Left renal pelvis (tissue), 4 donors: ENCODE results near the gene GM2A. TPM values are rescaled to one million over a fixed set of nuclear protein-coding genes. Genes with fewer than 3 reads are reported as not detected.

Experiments used
- DNase-seq, 4 donors: peaks; one replicate each; pipeline ENCODE4 v3.0.0-alpha.2; 2013; ENCODE audit warnings: low read depth in 4 of 4, low spot score in 3 of 4
- polyA plus RNA-seq, 4 donors: library from polyadenylated mRNA; unstranded; fragments of 120-200 nt; gene quantifications; one replicate each; pipeline ENCODE4 v1.2.1, GENCODE V29; 2013; ENCODE audit not compliant: insufficient read length in 4 of 4

GM2A gene
- 10 to 100 TPM; 30.3 to 44.2 (median 31.7) TPM for polyA plus RNA-seq

GRCh38 chr5:151252762-151253604, at the start of gene GM2A:
TSS of gene GM2A (plus strand) at chr5:151253185. CDS start at chr5:151253217, 32 bp downstream.
- DNase-seq: peak; percentile 95 to 98 (median 98)

DNA sequence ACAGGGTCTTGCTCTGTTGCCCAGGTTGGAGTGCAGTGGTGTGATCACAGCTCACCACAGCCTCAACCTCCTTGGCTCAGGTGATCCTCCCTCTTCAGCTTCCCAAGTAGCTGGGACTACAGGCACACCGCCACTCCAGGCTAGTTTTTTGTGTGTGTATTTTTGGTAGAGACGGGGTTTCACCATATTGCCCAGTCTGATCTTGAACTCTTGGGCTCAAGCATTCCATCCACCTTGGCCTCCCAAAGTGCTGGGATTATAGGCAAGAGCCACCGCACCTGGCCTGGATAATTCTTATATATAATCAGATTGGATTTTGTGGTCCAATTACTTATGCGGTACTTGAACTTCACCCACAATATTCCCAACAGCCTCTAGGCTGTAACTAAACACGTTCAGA, 48.9 kb upstream of the GM2A start:
- DNase-seq: no peak

- DNase-seq: no peak
These were observed 47.6 kb upstream of the GM2A start for GRCh38 chr5:151205411-151205810.

GRCh38 chr5:151208481-151208914, 44.5 kb upstream of the GM2A start:
- DNase-seq: no peak

DNA sequence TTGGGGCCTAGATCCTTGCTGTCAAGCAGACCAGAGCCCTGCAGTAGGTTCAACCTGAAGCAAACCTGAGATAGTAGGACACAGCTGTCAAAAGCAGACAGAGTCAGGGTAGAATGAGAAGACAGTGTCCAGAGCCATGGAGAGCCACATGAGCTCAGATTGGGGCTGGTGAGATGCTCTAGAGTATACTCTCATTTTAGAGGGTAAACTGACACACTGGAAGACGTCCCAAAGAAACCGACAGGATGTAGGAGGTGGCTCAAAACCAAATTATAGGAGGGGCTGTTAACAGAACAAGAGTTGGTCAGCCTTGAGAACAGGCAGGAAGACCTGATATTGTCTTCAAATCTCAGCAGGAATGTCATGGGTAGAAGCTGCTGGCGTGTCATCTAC, 40.6 kb upstream of the GM2A start:
- DNase-seq: no peak

- no peak for DNase-seq
These were observed 39.0 kb upstream of the GM2A start for GRCh38 chr5:151213803-151214613.

- DNase-seq: no peak
These were observed 38.1 kb upstream of the GM2A start for GRCh38 chr5:151214614-151215545.

GRCh38 chr5:151215546-151215880, 37.5 kb upstream of the GM2A start:
- no peak for DNase-seq

DNA sequence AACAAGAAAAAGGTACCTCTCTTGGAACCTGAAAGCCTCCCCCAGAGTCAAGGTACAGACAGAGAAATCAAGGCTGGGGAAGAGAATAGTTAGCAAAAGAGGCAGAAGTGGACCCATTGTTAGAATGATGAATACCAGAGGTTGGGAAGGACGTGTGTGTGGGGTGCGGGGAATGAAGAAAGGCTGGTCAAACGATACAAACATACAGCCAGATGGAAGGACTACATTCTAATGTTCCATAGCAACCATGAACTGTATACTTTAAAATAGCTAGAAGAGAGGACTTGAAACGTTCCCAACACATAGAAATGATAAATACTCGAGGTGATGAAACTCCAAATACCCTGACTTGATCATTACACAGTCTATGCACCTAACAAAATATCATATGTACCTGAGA, 36.2 kb upstream of the GM2A start:
- DNase-seq: no peak

GRCh38 chr5:151218177-151218576, 34.8 kb upstream of the GM2A start:
- DNase-seq: no peak

GRCh38 chr5:151219138-151219537, 33.8 kb upstream of the GM2A start:
- no peak for DNase-seq

GRCh38 chr5:151219789-151220188, 33.2 kb upstream of the GM2A start:
- DNase-seq: no peak

- no peak for DNase-seq
These were observed 31.4 kb upstream of the GM2A start for GRCh38 chr5:151221574-151221973.

DNA sequence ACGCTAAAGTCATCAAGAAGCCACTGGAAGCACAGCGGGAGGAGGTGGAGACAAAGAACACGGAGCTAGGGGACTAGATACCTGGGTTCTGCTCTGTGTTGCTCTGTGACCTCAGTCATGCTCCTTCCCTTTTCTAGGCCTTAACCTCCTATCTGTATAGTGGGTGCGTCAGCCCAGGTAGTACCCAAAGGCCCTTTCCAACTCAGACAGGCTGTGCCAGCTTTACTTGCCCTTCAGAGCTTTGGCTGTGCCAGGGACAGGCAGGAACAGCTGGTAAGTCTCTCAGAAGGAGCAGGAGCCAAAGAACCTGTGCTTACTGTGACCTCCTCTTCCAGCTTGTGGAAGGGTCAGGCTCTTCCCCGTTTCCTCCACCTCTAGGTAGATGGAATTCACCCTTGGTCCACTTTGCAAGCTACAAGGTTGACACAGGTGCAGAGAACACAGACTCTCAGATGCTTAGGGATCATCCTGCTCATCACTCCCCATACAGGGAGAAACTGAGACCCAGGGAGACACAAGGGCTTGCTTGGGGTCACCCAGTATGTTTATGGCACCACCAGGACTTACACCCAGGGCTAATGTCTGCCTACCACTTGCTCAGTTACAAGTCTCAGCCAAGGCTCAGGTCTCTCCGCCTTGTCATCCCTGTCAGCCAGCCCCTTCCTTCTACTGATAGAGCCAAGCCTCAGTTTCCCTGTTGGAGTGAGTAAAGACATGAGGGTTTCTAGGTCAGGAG, 30.8 kb upstream of the GM2A start:
- no peak for DNase-seq

- no peak for DNase-seq
These were observed 30.1 kb upstream of the GM2A start for GRCh38 chr5:151222790-151223446.

- DNase-seq: peak in 3 of 4 donors; percentile 50 to 73 (median 56)
These were observed 29.3 kb upstream of the GM2A start, which contains the start of gene CCDC69 for GRCh38 chr5:151223447-151224264. TSS of gene CCDC69 (minus strand) at chr5:151224092. CDS start at chr5:151223970, 122 bp downstream.

DNA sequence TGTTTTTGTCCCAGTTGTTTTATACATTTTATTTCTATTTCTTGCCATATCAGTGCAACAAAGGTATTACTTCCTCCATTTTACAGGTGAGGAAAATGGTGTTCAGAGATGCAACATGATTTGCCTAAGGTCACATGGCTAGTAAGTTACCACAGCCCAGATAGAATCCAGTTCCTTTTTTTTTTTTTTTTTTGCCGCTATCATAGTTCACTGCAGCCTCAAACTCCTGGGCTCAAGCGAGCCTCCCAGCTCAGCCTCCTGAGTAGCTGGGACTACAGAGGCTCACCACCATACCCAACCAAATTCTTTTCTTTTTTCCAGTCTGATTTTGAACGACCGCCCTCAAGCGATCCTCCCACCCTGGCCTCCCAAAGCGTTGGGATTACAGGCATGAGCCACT, 28.6 kb upstream of the GM2A start:
- no peak for DNase-seq

DNA sequence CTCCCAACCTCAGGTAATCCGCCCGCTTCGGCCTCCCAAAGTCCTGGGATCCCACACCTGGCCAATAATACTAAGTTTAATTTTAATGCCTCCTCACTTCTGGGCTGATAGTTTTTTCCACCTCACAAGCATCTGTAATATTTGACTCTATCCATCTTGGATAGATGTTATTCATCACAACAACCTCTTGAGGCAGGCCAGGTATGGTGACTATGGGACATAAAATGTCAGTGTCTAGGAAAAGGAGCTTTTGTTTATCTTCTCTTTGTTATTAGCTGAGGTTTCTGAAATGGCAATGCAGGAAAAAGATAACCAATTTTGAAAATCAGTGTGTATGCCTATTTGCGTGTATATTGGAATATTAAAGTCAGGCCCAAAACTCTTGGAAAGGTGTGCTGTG, 27.9 kb upstream of the GM2A start:
- DNase-seq: no peak

- no peak for DNase-seq
These were observed 27.5 kb upstream of the GM2A start for GRCh38 chr5:151225475-151225874.
